Gastroesophageal sphincter (tissue), 3 donors: ENCODE results near the gene WASF3.

Experiments
- EP300 ChIP-seq: sonication (generic); formaldehyde crosslinking; IDR thresholded peaks from one replicate; pipeline ENCODE4 v1.6.1; 2017; ENCODE audit warnings: antibody characterized with exemption, mild to moderate bottlenecking
- POLR2A ChIP-seq, 2 donors: fragments of 450-650 bp; IDR thresholded peaks; one replicate each; pipeline ENCODE4 v1.6.1; 2017; ENCODE audit warnings: antibody characterized with exemption in 2 of 2, mild to moderate bottlenecking in 2 of 2, moderate library complexity in 1 of 2
- POLR2AphosphoS5 ChIP-seq: sonication (generic); formaldehyde crosslinking; IDR thresholded peaks from one replicate; pipeline ENCODE4 v1.6.1; 2017; ENCODE audit warnings: antibody characterized with exemption
- TF ChIP-seq, protein P1 (sequence below), 4 experiments: fragments of 200-600 bp in 2 of 4; fragments of 450-650 bp in 2 of 4; sonication (generic) in 1 of 4; IDR thresholded peaks; one replicate each; pipeline ENCODE4 v1.5.1; 2017 to 2019; ENCODE audit warnings: antibody characterized with exemption in 4 of 4, mild to moderate bottlenecking in 2 of 4, moderate library complexity in 2 of 4

DNA sequence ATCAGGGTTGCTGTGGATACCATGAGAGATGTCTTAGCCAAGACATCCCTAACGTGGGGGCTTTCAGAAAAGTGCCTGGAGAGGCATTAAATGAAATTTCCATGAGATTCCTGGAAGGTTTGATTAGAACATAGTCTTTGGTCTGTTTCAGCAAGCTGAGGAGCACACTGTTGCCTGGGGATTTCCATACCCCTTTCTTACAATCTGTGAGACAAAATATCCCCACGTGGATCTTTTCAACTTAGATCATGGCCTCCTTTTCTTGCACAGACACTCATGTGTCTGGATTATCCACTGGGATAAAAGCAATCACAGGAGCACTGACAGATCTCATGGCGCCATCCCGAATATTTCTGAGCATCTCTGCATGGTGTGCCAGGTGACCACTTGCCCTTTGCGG lies 161.4 kb downstream of the WASF3 start:
- TF ChIP-seq POLR2A (IDR thresholded peaks at IDR 0.05), result no peak
- TF ChIP-seq, protein P1, sequence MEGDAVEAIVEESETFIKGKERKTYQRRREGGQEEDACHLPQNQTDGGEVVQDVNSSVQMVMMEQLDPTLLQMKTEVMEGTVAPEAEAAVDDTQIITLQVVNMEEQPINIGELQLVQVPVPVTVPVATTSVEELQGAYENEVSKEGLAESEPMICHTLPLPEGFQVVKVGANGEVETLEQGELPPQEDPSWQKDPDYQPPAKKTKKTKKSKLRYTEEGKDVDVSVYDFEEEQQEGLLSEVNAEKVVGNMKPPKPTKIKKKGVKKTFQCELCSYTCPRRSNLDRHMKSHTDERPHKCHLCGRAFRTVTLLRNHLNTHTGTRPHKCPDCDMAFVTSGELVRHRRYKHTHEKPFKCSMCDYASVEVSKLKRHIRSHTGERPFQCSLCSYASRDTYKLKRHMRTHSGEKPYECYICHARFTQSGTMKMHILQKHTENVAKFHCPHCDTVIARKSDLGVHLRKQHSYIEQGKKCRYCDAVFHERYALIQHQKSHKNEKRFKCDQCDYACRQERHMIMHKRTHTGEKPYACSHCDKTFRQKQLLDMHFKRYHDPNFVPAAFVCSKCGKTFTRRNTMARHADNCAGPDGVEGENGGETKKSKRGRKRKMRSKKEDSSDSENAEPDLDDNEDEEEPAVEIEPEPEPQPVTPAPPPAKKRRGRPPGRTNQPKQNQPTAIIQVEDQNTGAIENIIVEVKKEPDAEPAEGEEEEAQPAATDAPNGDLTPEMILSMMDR (IDR thresholded peaks at IDR 0.05), result no peak
- no peak for TF ChIP-seq POLR2AphosphoS5
- TF ChIP-seq EP300, result no peak
